ENCODE data around the gene CTSO.

CTSO gene

DNA sequence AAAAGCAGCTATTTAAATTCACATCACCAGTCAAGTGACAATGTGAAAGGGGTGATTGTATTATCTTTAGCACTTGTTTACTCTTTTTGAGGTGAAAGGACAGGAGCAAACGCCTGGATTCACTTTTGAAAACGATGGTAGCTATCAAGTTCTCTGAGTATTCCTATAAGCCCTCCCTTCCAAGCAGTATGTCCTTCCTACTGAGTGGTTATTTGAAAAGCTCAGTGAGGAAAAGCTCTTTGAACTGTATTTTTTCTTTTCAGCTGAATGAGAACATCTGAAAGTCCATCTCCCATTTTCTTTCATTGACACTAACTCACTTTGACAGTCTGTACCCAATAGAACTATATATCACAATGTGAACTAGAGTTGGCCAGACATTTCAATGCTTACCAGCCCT lies 9.1 kb upstream of the CTSO start:
- H3K4me2 ChIP-seq (ENCODE audit: low read depth, low read length, poor library complexity, severe bottlenecking): no peak overlapping the region
- no peaks in the 10 kb centered on the region for H4K20me1 ChIP-seq (ENCODE audit: insufficient read depth, low read length, poor library complexity, severe bottlenecking)
- H3K27me3 ChIP-seq (ENCODE audit: insufficient read depth, low read length, poor library complexity, severe bottlenecking): no peaks in the 10 kb centered on the region
- no peaks in the 10 kb centered on the region for H3F3A ChIP-seq (ENCODE audit: low read depth)
- TF ChIP-seq, protein P1, sequence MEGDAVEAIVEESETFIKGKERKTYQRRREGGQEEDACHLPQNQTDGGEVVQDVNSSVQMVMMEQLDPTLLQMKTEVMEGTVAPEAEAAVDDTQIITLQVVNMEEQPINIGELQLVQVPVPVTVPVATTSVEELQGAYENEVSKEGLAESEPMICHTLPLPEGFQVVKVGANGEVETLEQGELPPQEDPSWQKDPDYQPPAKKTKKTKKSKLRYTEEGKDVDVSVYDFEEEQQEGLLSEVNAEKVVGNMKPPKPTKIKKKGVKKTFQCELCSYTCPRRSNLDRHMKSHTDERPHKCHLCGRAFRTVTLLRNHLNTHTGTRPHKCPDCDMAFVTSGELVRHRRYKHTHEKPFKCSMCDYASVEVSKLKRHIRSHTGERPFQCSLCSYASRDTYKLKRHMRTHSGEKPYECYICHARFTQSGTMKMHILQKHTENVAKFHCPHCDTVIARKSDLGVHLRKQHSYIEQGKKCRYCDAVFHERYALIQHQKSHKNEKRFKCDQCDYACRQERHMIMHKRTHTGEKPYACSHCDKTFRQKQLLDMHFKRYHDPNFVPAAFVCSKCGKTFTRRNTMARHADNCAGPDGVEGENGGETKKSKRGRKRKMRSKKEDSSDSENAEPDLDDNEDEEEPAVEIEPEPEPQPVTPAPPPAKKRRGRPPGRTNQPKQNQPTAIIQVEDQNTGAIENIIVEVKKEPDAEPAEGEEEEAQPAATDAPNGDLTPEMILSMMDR (conservative IDR thresholded peaks at IDR 0.05; ENCODE audit: low read length): no peak
- TF ChIP-seq EZH2phosphoT487 (IDR thresholded peaks at IDR 0.05; ENCODE audit: borderline replicate concordance): no peak
- H2AFZ ChIP-seq (ENCODE audit: low read length): no peak overlapping the region
- no peaks in the 10 kb centered on the region for H3K79me2 ChIP-seq (ENCODE audit: insufficient read depth, low read length)
- no peaks in the 10 kb centered on the region for H3K4me1 ChIP-seq (ENCODE audit: insufficient read depth, low read length, poor library complexity, severe bottlenecking)
- H3K9ac ChIP-seq (ENCODE audit: low read depth, low read length, poor library complexity, severe bottlenecking): no peak overlapping the region
- no peak overlapping the region for H3K4me3 ChIP-seq (ENCODE audit: low read length, poor library complexity, severe bottlenecking)
- no peaks in the 10 kb centered on the region for H3K9me2 ChIP-seq (replicated peaks; ENCODE audit: low read depth, low read length)
- no peaks in the 10 kb centered on the region for H3K36me3 ChIP-seq (ENCODE audit: insufficient read depth, low read length)
- H3K9me3 ChIP-seq (ENCODE audit: insufficient read depth, low read depth, low read length): no peaks in the 10 kb centered on the region

DNA sequence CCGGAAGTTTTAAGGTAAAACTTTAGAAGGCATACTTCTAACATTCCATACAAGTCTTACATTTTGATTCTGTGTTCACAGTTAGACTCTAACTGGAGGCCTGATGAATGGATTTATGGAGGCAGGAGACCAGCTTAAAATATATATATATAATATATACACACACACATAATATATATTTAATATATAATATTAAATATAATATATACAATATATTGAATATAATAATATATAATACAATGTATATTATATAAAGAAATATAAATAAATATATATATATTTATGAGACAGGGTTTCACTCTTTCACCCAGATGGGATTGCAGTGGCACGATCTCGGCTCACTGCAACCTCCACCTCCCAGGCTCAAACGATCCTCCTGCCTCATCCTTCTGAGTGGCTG lies 7.9 kb upstream of the CTSO start:
- TF ChIP-seq EZH2phosphoT487 (IDR thresholded peaks at IDR 0.05; ENCODE audit: borderline replicate concordance): no peak
- TF ChIP-seq, protein P1 (conservative IDR thresholded peaks at IDR 0.05; ENCODE audit: low read length): no peak
- H3K9me3 ChIP-seq (ENCODE audit: insufficient read depth, low read depth, low read length): no peaks in the 10 kb centered on the region
- H3K9me2 ChIP-seq (replicated peaks; ENCODE audit: low read depth, low read length): no peaks in the 10 kb centered on the region
- H4K20me1 ChIP-seq (ENCODE audit: insufficient read depth, low read length, poor library complexity, severe bottlenecking): no peaks in the 10 kb centered on the region
- no peak overlapping the region for H2AFZ ChIP-seq (ENCODE audit: low read length)
- H3K4me1 ChIP-seq (ENCODE audit: insufficient read depth, low read length, poor library complexity, severe bottlenecking): no peaks in the 10 kb centered on the region
- peaks cover 4% of the 10 kb centered on the region for H3K27me3 ChIP-seq (ENCODE audit: insufficient read depth, low read length, poor library complexity, severe bottlenecking)
- no peaks in the 10 kb centered on the region for H3F3A ChIP-seq (ENCODE audit: low read depth)
- no peaks in the 10 kb centered on the region for H3K79me2 ChIP-seq (ENCODE audit: insufficient read depth, low read length)
- H3K36me3 ChIP-seq (ENCODE audit: insufficient read depth, low read length): no peaks in the 10 kb centered on the region
- H3K4me2 ChIP-seq (ENCODE audit: low read depth, low read length, poor library complexity, severe bottlenecking): no peak overlapping the region
- no peak overlapping the region for H3K4me3 ChIP-seq (ENCODE audit: low read length, poor library complexity, severe bottlenecking)
- no peak overlapping the region for H3K9ac ChIP-seq (ENCODE audit: low read depth, low read length, poor library complexity, severe bottlenecking)

DNA sequence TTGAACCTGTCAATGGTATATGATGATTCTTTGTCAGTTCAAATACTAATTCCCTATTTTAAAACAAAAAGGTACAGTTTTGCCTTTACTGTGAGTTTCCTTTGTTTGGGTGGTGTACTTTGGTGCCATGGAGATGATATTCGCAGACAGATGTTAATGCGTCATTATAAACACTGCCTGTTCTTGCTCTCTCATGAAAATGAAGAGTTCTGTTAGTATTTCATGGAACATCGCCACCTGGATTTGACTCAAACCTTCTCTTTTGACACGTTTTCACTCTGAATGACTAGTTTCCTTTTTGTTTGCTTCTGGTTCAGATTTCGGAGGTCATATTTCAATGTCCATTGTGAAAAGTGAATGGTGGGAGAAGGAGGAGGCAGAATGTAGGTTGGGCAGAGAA lies 6.9 kb upstream of the CTSO start:
- Histone ChIP-seq H2AFZ (ENCODE audit: low read length) (0 out of 2 replicates have a peak overlapping the region, but pooled peaks have one; percentile 42), H3F3A (ENCODE audit: low read depth) (no peaks in the 10 kb centered on the region), H3K4me3 (ENCODE audit: low read length, poor library complexity, severe bottlenecking) (no peak overlapping the region), H3K4me1 (ENCODE audit: insufficient read depth, low read length, poor library complexity, severe bottlenecking) (no peaks in the 10 kb centered on the region), H3K36me3 (ENCODE audit: insufficient read depth, low read length) (no peaks in the 10 kb centered on the region), H3K9me2 (replicated peaks; ENCODE audit: low read depth, low read length) (no peaks in the 10 kb centered on the region), H3K9me3 (ENCODE audit: insufficient read depth, low read depth, low read length) (no peaks in the 10 kb centered on the region), H3K4me2 (ENCODE audit: low read depth, low read length, poor library complexity, severe bottlenecking) (no peak overlapping the region), H3K27me3 (ENCODE audit: insufficient read depth, low read length, poor library complexity, severe bottlenecking) (peaks cover 15% of the 10 kb centered on the region), H3K9ac (ENCODE audit: low read depth, low read length, poor library complexity, severe bottlenecking) (no peak overlapping the region), H4K20me1 (ENCODE audit: insufficient read depth, low read length, poor library complexity, severe bottlenecking) (no peaks in the 10 kb centered on the region), H3K79me2 (ENCODE audit: insufficient read depth, low read length) (no peaks in the 10 kb centered on the region)
- TF ChIP-seq EZH2phosphoT487 (IDR thresholded peaks at IDR 0.05; ENCODE audit: borderline replicate concordance): no peak
- TF ChIP-seq, protein P1 (conservative IDR thresholded peaks at IDR 0.05; ENCODE audit: low read length): no peak

Data from Loucy (cell line).